ENCODE measurements around the gene IL17RE.
A peak's percentile ranks its signal among the peaks of the same experiment; 100 is the strongest.
"Not testable (repeated sequence)": the region's sequence is repeated elsewhere in the genome, so short reads cannot be mapped to it uniquely, and the experiment has no call there.

IL17RE gene

DNA sequence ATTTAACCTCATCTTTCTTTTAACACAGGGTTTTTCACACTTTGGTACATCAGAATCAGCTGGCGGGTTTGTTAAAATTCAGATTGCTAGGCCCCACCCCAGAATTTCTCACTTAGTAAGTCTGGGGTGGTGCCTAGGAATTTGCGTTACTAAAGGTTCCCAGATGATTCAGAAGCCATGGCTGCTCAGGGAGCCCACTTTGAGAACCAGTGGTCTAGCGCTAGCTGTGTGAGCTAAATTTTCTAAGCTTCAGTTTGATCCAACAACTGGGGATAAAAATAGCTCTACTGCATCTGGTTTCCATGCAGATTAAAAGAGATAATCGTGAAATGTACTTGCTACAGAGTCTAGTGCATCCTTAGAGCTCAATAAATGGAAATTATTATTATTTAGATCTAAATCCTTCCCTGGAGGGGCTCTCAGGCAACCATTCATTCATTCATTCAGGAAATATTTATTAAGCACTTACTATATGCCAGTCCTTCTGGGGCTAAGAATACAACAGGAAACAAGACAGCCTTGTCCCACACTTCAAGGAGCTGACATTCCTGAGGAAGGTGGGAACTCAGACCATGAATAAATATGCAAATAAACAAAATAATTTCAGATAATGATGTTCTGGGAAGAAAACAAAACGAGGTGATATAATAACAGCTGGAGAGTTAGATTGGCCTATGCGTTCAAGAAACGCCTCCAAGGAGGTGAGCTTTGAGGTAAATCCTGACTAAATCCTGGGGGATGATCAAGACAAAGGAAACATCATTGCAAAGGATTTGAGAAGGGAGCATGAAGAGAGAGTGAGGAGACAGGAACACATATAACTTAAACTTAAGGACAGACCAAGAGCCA is 18.7 kb upstream of the IL17RE start:
- DNase-seq: no peak

DNA sequence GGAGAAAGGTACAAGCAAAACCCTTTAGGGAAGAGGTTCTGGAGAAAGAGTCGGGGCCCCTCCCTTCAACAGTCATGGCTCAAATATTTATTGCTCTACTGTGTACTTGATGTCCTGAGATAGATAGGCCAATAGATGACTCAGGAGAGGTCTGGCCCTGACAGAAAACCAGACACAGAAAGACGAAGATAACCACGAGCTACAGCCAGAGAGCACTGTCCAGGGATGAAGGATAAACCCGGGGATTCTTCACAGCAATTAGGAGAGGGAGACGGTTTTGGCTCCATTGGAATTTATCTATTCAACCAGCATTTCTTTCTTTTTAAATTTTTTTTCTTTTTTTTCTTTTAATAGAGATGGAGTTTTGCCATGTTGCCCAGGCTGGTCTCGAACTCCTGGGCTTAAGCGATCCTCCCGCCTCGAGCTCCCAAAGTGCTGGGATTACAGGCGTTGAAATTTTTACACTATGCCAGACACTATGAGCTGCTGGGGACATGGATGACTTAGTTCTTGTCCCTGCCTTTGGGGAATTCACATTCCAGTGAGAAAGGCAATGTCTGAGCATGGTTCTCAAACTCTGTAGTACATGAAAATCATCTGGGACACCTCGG is 18.0 kb upstream of the IL17RE start:
- DNase-seq: no peak

DNA sequence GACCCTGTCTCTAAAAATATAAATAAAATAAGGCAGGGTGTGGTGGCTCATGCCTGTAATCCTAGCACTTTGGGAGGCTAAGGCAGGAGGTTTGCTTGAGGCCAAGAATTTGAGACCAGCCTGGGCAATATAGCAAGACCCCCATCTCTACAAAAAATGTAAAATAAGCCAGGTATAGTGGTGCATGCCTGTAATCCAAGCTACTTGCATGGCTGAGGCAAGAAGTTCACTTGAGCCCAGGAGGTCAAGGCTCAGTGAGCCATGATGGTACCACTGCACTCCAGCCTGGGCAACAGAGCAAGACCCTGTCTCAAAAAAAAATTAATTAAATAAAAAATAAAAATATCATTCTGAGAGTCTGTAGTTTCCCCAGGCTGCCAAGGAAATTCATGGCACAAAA is 16.3 kb upstream of the IL17RE start:
- no peak for DNase-seq

DNA sequence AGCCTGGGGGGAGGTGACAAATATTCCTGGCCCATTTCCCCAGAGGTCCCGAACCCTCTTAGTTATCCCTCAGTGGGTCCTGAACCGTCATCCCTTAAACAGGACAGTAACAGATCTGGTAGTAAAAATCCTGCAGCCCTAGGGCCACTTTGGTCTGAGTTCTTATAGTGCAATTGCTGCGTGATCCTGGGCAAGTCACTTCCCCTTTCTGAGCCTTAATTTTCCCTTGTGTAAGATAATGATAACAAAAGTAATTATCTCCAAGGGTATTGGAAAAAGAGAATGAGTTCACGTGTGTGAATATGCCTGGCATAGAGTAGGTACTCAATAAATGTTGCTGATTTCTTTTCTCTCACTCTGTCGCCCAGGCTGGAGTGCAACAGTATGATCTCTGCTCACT is 15.2 kb upstream of the IL17RE start:
- DNase-seq: no peak

GRCh38 chr3:9888540-9888939 is 14.1 kb upstream of the IL17RE start:
- no peak for DNase-seq

- DNase-seq: no peak
Observed at GRCh38 chr3:9889405-9889804, 13.2 kb upstream of the IL17RE start.

DNA sequence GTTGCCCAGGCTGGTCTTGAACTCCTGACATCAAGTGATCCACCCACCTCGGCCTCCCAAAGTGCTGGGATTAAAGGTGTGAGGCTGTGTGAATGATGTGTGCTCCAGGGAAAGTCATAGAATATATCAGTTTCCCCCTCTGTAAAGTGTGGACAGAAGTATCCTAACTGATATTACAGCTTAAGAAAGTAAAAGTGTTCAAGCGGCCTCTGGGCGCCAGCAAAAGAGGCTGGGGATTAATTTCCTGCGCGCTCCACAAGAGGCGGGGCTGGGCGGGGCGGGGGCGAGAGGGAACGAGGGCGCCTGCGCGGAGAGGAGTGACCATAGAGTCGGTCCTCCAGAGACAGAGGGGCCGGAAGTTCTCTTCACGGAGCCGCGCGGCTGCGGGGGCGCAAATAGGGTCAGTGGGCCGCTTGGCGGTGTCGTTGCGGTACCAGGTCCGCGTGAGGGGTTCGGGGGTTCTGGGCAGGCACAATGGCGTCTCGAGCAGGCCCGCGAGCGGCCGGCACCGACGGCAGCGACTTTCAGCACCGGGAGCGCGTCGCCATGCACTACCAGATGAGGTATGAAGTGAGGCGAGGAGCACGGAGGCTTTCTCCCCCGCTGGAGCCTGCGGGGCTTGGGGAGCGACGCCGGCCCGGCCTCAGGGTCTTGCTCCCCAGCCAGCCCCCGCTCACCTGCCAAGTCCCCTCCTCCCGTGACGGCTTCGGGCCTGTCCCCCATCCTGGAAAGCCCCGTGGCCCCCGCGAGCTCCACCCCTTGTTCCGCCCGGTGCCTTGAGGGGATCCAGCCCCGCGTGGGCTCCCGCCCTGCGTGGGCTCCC is 12.2 kb upstream of the IL17RE start, which contains the start of gene JAGN1:
JAGN1 (plus strand) TSS at position 362 of the 823 bp plus-strand sequence; CDS start at position 475, 113 bp downstream.
- DNase-seq: peak; percentile 31 to 80

DNA sequence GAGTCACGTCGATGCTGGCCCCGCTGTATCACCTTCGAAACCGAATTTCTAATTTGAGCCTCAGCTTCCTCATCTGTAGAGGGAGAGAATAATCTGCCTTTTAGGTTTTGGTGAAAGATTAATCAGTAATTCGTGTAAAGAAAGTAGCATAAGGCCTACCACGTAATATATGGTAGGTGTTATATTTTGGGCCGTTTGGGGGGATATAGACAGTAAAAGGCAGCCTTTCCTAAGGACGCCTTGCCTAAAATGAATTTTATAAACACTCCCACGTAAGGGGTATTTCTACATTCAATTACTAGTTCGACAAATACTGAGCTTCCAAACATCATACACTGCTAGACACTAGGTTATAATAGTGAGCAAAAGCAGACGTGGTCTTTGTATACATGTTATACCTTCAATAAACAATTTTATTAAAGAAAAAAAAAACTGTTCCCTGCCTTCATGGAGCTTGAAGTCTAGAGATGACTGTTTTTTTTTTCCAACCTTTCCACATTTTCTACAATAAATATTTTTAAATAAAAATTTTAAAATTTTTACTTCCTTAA is 11.5 kb upstream of the IL17RE start:
- DNase-seq: no peak

GRCh38 chr3:9893739-9894138 is 8.9 kb upstream of the IL17RE start:
- no peak for DNase-seq

DNA sequence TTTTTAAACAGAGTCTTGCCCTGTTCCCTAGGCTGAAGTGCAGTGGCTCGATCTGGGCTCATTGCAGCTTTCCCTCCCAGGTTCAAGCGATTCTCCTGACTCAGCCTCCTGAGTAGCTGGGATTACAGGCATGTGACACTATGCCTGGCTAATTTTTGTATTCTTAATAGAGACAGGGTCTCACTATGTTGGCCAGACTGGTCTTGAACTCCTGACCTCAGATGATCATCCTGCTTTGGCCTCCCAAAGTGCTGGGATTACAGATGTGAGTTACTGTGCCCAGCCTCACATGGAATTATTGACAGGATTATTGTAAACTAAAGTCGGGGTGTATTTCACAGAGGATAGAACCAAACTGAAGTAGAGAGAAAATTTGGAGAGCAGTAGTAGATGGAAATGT is 6.9 kb upstream of the IL17RE start:
- DNase-seq: not testable (repeated sequence)

- DNase-seq: not testable (repeated sequence)
Observed at GRCh38 chr3:9896755-9897407, 5.8 kb upstream of the IL17RE start.

DNA sequence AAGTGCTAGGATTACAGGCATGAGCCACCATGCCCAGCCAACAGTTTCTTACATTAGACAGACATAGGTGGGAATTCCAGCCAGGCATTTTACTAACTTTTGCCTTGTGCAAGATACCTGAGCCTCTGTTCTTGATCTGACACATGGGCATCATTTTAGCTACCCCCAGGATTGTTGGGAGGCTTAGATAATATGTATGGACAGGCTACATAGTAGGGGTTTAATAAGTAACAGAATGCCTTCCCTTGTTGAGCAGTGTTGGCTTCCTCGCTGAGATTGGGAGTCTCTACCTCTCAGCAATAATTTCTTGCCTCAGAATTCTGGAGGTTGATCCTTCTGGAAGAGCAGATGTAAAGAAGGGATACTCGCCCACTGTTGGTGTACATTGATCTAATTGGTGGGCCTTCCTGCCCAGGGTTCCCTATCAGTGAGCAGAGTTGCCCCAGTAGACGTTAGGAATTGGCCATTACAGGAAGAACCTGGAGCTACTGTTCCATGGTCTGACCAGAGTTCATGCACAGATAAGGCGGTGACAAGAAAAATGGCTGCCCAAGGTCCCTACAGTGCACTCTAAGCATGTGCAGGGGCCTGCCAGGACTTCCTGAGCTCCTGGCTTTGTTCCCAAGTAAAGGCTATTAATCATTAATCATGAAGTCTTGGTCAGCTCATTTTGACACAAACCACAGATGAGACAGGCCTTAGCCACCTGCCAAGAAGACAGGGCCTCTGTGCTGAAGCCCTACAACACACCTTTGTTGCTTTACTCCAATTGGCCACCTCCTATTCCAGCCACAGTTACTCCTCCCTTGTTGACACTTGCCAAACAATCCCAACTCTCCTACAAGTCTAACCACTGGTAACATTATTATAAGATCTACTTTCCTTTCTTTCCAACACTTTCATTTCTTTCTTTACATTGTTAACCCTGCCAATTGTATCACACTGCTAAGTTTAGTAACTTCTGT is 5.0 kb upstream of the IL17RE start:
- DNase-seq: peak in 1 of 2 experiments; percentile 56

DNA sequence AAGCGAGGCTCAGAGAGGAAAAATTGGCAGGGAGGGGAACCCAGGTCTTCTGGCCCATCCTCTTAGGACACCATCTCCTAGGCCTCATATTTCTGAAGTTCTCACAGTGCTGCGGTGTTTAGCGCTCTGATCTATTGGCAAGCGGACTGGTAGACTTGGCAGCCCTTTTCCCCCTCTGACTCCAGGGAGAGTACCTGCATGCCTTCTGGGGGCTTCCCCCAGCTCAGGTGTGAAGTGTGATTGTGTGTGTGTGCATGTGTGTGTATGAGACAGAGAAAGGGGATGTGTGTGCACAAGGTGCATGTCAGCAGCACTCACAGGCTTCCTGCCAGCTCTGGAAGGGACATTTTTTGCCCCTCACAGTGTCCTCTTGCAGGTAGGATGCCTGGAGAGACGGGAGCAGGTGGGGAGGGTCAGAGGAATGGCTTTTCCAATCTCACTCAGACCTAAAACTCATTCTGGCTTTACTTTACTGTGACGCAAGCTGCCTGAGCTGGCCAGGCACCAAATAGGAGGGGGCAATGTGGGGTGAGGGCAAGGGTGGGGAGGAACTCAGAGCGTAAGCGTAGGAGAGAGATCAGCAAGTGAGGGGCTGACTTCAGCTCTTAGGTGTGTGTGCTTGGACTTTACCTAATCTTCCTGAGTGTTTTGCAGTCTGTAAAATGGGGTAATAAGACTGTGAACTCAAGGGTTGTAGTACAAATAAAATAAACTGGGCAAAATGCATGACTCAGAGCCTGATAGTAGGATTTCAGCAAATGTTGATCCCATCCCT is 4.0 kb upstream of the IL17RE start:
- no peak for DNase-seq

- no peak for DNase-seq
Observed at GRCh38 chr3:9899289-9899791, 3.3 kb upstream of the IL17RE start.

DNA sequence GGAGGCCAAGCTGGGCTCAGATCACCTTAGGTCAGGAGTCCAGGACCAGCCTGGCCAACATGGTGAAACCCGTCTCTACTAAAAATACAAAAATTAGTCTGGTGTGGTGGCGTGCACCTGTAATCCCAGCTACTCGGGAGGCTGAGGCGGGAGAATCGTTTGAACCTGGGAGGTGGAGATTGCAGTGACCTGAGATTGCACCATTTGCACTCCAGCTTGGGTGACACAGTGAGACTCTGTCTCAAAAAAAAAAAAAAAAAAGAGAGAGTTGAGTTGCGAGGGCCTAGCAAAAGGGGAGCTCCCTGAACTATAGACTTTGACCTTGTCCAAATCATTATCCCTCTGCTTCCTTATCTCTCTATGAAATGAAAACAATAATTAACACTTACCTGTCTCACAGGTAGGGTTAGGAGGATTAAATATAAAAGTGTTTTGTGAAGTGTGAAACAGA is 1.7 kb upstream of the IL17RE start:
- DNase-seq: not testable (repeated sequence)

GRCh38 chr3:9901967-9902366 is 681 bp upstream of the IL17RE start:
- DNase-seq: no peak

DNA sequence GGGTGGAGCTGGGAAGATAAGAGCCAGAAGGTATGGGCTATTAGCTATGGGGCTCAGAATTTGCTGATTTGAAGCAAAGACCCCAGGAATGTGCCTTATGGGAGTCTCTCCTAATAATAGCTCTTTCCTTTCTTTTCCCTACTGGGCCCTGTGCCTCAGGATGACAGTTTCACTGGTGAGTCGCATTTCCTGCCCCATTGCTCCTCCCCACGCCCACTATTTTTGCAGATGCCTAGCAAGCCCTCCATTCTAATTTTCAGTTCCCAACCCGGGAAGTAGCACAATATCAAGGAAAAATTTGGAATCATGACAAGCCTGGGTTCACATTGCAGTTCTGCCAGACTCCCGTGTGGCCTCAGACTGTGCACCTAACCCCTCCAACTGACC is 583 bp downstream of the IL17RE start:
- no peak for DNase-seq

DNA sequence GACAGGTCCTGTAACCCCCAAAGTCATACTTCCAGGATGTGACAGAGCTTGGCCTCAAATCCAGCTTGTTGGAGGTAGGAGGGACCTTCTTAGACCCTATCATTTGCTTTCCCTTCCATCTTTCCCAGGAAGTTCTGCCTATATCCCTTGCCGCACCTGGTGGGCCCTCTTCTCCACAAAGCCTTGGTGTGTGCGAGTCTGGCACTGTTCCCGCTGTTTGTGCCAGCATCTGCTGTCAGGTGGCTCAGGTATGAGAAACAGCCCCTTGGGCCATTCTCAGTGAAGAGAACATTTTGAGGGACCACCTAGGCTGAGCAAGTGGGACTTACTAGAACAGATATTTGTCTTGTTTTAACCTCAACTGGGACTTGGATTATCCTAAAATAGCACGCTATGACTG is 1.3 kb downstream of the IL17RE start:
- no peak for DNase-seq

DNA sequence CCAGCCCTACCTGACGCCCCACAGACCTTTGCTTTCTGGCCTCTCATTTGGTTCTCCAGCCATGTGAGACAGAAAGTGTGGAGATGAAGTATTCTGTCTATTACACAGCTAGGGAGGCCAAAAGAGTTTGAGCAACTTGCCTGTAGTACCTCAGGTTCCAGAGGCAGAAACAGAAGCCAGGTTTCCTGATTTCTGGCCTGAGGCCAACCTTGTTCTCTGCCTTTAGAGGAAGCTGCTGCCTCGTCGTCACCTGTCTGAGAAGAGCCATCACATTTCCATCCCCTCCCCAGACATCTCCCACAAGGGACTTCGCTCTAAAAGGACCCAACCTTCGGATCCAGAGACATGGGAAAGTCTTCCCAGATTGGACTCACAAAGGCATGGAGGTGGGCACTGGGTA is 3.8 kb downstream of the IL17RE start:
- no peak for DNase-seq

GRCh38 chr3:9908286-9908685 is 5.6 kb downstream of the IL17RE start:
- no peak for DNase-seq

Measured in NCI-H446 (cell line).